ENCODE measurements around the gene DRG2. TPM values are rescaled to one million over a fixed set of nuclear protein-coding genes. Genes with fewer than 3 reads are reported as not detected.

DRG2 gene
- total and polyA plus RNA-seq, 9 donors = 18.1 to 45.9 (median 35.5) TPM

GRCh38 chr17:18059283-18059682, 28.5 kb upstream of the DRG2 start:
- TF ChIP-seq EP300 (IDR thresholded peaks at IDR 0.05) (no peak), CTCF (IDR thresholded peaks at IDR 0.05) (no peak), POLR2A (IDR thresholded peaks at IDR 0.05) (no peak)
- no peak overlapping the region for H3K27ac ChIP-seq
- H3K36me3 ChIP-seq = no peaks in the 10 kb centered on the region
- DNase-seq = no peak
- WGBS, 3 donors = 75 to 83% (median 77%) methylated on average over 5 of the region's 5 CpGs
- no peaks in the 10 kb centered on the region for H3K4me1 ChIP-seq (ENCODE audit: insufficient read depth)
- intact Hi-C loops (cut with DNase I) = no loop called here
- H3K9me3 ChIP-seq = no peaks in the 10 kb centered on the region
- H3K27me3 ChIP-seq = no peaks in the 10 kb centered on the region
- no peak overlapping the region for H3K4me3 ChIP-seq

DNA sequence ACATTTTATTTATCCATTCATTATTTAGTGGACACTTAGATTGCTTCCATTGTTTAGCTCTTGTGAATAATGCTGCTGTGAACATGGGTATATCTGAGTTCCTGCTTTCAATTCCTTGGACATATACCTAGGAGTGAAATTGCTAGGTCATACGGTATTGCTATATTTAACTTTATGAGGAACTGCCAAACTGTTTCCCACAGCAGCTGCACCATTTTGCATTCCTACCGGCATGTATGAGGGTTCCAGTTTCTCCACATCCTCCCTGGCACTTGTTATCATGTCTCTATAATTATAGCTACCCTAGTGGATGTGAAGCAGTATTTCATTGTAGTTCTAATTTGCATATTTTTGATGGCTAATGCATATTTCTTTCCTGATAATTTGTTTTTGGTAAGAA, 23.7 kb upstream of the DRG2 start:
- no peak overlapping the region for H3K4me3 ChIP-seq
- no peaks in the 10 kb centered on the region for H3K9me3 ChIP-seq
- no peaks in the 10 kb centered on the region for H3K36me3 ChIP-seq

DNA sequence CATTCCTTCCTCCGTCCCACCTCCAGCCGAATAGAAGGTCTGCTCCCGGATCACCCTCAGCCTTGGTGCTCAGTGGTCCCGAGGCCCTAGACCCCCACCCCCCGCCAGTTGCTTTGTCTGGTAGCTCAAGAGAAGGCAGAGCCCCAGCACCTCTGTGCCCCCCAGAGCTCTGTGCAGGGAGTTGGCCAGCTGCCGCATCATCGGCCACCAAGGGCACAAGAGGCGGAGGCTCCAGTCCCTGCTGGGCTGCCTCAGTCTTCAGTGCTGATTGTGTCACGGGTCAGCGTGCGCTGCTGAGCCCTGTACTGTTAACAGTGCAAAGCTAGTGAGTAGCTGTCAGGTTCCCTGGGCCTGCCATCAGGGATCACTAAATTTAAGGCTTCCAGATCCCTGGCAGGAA, 22.2 kb upstream of the DRG2 start:
- no peaks in the 10 kb centered on the region for H3K36me3 ChIP-seq

More for the DNA sequence above, 23.7 kb upstream of the DRG2 start:
- no peaks in the 10 kb centered on the region for H3K27me3 ChIP-seq
- intact Hi-C loops (cut with DNase I) = no loop called here
- no peaks in the 10 kb centered on the region for H3K4me1 ChIP-seq (ENCODE audit: insufficient read depth)
- TF ChIP-seq POLR2A (IDR thresholded peaks at IDR 0.05) = no peak
- no peak for TF ChIP-seq EP300 (IDR thresholded peaks at IDR 0.05)
- no peak for TF ChIP-seq CTCF (IDR thresholded peaks at IDR 0.05)
- no peak for DNase-seq
- H3K27ac ChIP-seq = no peak overlapping the region
- WGBS, 3 donors = 56 to 63% (median 60%) methylated on average over 2 of the region's 2 CpGs

GRCh38 chr17:18066866-18067265, 20.9 kb upstream of the DRG2 start:
- Histone ChIP-seq H3K27ac (no peak overlapping the region), H3K4me1 (ENCODE audit: insufficient read depth) (no peaks in the 10 kb centered on the region), H3K27me3 (no peaks in the 10 kb centered on the region), H3K9me3 (no peaks in the 10 kb centered on the region), H3K4me3 (no peak overlapping the region), H3K36me3 (no peaks in the 10 kb centered on the region)
- no peak for TF ChIP-seq POLR2A (IDR thresholded peaks at IDR 0.05)
- TF ChIP-seq EP300 (IDR thresholded peaks at IDR 0.05) = no peak
- TF ChIP-seq CTCF (IDR thresholded peaks at IDR 0.05) = no peak
- 94 to 97% (median 94%) methylated on average over 4 of the region's 4 CpGs for WGBS, 3 donors
- intact Hi-C loops (cut with DNase I) = loop anchor here in 1 of 4 donors (2.0 kb wide), 1 partner anchor 34 kb away; no protein-coding TSS in a partner anchor
- DNase-seq = no peak

More for the DNA sequence above, 22.2 kb upstream of the DRG2 start:
- no peaks in the 10 kb centered on the region for H3K27me3 ChIP-seq
- no peak overlapping the region for H3K27ac ChIP-seq
- 90 to 93% (median 92%) methylated on average over 11 of the region's 11 CpGs for WGBS, 3 donors
- H3K4me1 ChIP-seq (ENCODE audit: insufficient read depth) = no peaks in the 10 kb centered on the region
- TF ChIP-seq POLR2A (IDR thresholded peaks at IDR 0.05) (no peak), CTCF (IDR thresholded peaks at IDR 0.05) (no peak), EP300 (IDR thresholded peaks at IDR 0.05) (no peak)
- intact Hi-C loops (cut with DNase I) = no loop called here
- no peak for DNase-seq
- H3K9me3 ChIP-seq = no peaks in the 10 kb centered on the region
- no peak overlapping the region for H3K4me3 ChIP-seq
